HEK293T (cell line): Measurements from ENCODE around the gene KDM5A.

Experiments used
- BHLHE40 ChIP-seq: fragments of 450-650 bp; IDR thresholded peaks from 2 replicates; pipeline ENCODE4 v1.6.1; 2016; ENCODE audit warnings: mild to moderate bottlenecking, moderate library complexity, borderline replicate concordance
- ELF4 ChIP-seq: fragments of 450-650 bp; IDR thresholded peaks from 2 replicates; pipeline ENCODE4 v1.6.1; 2017; ENCODE audit warnings: antibody characterized with exemption
- FOXA1 ChIP-seq: fragments of 450-650 bp; IDR thresholded peaks from 2 replicates; pipeline ENCODE4 v1.6.1; 2016; ENCODE audit warnings: mild to moderate bottlenecking
- FOXM1 ChIP-seq: fragments of 450-650 bp; IDR thresholded peaks from 2 replicates; pipeline ENCODE4 v1.6.1; 2017; ENCODE audit warnings: mild to moderate bottlenecking, borderline replicate concordance
- LEF1 ChIP-seq: fragments of 450-650 bp; IDR thresholded peaks from 2 replicates; pipeline ENCODE4 v1.6.1; 2017; ENCODE audit warnings: mild to moderate bottlenecking, borderline replicate concordance
- SUZ12 ChIP-seq: fragments of 450-650 bp; IDR thresholded peaks from 2 replicates; pipeline ENCODE4 v1.6.1; 2016; ENCODE audit warnings: mild to moderate bottlenecking
- ZNF384 ChIP-seq: fragments of 450-650 bp; IDR thresholded peaks from 2 replicates; pipeline ENCODE4 v1.6.1; 2016

- TF ChIP-seq LEF1 = no peak
- no peak for TF ChIP-seq FOXA1
- no peak for TF ChIP-seq SUZ12
- TF ChIP-seq FOXM1 = no peak
- TF ChIP-seq ELF4 = no peak
- no peak for TF ChIP-seq BHLHE40
- no peak for TF ChIP-seq ZNF384
Observed at GRCh38 chr12:321606-322326, 67.4 kb downstream of the KDM5A start.
